ENCODE data around the gene KCNQ5. TPM values are rescaled to one million over a fixed set of nuclear protein-coding genes. Genes with fewer than 3 reads are reported as not detected.

KCNQ5 gene
- polyA plus RNA-seq, 4 donors: 0.24 to 0.41 (median 0.32) TPM

GRCh38 chr6:72672906-72673305 is 51.0 kb downstream of the KCNQ5 start:
- DNase-seq (ENCODE audit: low read depth in 4 of 4, low spot score in 3 of 4): no peak

GRCh38 chr6:72674842-72675241 is 53.0 kb downstream of the KCNQ5 start:
- DNase-seq (ENCODE audit: low read depth in 4 of 4, low spot score in 3 of 4): no peak

DNA sequence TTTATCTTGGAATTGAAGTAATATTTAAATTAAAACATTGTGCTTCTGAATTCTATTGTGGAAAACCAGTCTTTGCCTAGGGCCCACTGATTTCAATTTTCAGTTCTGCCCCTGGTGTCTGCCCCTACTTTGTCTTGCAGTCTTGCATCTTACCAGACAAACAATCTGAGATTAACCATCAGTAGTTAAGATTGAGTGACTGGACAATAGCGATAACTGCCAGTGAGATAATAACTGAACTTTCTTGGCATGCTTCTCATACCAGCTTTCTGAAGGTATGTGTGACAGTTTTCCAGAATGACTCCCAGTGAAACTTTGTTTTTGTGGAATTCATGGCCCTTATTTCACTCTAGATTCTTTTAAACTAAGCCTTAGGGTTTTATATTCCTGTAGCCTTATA is 53.5 kb downstream of the KCNQ5 start:
- no peak for DNase-seq (ENCODE audit: low read depth in 4 of 4, low spot score in 3 of 4)

DNA sequence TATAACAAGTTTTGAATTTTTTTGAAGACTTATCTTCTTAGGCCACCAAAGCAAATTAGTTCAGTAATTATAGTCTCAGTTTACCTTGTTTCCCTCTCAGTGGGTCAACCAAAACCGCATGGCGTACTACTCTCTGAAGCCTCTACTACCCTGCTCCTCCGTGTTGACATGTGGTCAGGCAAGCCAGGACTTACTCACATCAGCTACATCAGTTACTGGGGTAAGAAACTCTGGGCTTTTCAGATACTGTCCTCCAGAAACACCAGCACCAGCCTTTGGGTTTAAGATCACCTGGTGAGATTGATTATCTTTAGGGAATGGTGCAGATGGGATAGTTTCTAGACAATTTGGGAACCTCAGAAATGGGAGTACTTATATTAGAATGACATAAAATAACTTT is 55.1 kb downstream of the KCNQ5 start:
- DNase-seq (ENCODE audit: low read depth in 4 of 4, low spot score in 3 of 4): no peak

GRCh38 chr6:72677740-72678139 is 55.9 kb downstream of the KCNQ5 start:
- DNase-seq (ENCODE audit: low read depth in 4 of 4, low spot score in 3 of 4): no peak

DNA sequence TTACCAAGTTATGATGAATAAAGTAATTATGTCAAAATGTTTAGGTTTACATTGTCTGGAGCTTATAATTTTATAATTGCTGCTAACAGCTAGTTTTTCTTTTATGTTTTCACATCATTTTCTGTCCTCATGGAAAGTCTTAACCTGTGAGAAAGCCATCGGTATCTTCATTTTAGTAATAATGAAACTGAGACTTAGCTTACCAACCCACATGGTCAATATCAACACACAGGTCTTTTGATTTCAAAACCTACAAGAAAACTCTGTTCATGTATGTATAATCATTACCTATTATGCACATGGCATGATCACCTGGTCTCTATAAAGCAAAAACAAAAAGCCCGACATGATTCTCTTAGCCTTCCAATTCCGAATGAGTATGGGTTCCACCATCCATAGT is 61.9 kb downstream of the KCNQ5 start:
- DNase-seq (ENCODE audit: low read depth in 4 of 4, low spot score in 3 of 4): no peak

GRCh38 chr6:72689107-72689954 is 67.5 kb downstream of the KCNQ5 start:
- DNase-seq (ENCODE audit: low read depth in 4 of 4, low spot score in 3 of 4): no peak

DNA sequence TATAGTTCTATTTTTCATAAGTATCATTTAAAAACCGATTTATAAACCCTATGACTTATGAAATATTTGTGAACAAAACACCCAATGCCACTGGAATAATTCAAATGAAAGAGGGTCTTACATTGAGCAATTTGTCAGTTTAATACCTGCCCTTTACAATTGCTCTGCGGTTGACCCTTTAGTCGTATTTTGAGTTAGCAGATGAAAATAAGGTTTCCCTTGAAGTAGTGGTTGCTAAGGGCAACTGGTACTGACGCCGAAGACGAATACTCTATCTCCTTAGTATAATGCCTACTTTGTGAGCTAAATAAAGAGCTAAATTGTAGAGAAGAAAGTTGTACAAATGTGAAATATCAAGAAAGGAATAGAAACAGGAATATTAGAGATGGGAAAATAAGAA is 69.4 kb downstream of the KCNQ5 start:
- DNase-seq (ENCODE audit: low read depth in 4 of 4, low spot score in 3 of 4): no peak

DNA sequence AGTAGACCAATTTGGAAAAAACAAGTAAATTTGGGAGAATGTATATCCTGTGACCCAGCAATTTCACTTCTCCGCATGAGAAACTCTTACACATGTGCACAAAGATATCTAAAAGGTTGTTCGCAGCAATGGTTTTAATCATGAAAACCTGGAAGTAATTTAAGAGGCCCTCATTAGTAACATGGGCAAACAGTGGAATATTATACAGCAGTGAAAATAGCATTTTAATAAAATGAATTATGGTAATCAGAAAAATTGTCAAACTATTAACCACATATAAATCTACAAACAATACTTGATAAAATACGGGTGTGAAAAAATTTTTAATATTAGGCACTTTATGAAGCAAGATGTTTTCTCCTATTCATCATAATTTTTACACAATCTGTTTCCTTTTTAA is 74.2 kb downstream of the KCNQ5 start:
- DNase-seq (ENCODE audit: low read depth in 4 of 4, low spot score in 3 of 4): no peak

GRCh38 chr6:72699159-72699558 is 77.3 kb downstream of the KCNQ5 start:
- DNase-seq (ENCODE audit: low read depth in 4 of 4, low spot score in 3 of 4): no peak

DNA sequence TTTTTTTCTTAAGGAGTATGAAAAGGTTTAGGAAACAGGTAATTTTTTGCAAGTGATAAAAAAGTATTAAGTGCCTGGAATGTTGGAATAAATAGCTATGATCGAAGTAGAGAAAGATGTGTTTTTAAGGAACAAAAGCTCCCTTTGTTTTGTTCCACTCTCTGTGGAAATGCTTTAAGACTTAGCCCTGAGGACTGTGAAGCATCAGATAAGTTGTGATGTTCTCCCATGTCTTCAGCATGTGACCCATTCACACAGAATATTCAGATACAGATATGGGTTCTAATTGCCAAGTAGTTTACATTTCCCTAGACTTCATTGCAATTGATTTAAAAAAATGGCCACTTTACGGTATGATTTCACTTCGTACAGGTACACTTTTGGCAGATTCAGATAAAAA is 80.6 kb downstream of the KCNQ5 start:
- DNase-seq (ENCODE audit: low read depth in 4 of 4, low spot score in 3 of 4): no peak

GRCh38 chr6:72703093-72703492 is 81.2 kb downstream of the KCNQ5 start:
- no peak for DNase-seq (ENCODE audit: low read depth in 4 of 4, low spot score in 3 of 4)

DNA sequence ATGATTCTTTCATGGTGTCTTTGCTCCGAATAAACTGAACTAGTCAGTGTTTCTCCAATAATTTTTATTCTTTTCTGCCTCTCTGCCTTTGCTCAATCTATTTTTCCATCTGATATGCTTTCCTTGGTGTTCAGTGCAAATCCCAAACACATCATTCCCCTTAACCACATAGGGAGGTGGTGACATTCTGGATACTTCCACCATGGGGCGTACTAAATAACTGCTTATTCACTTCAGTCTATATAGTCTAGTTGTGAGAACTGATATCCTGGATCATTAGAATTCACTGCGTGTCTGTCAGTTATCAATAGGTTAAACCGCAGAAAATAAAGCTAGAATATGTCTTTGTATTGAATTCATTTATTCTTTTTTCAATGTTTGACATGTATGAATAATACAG is 83.1 kb downstream of the KCNQ5 start:
- no peak for DNase-seq (ENCODE audit: low read depth in 4 of 4, low spot score in 3 of 4)

GRCh38 chr6:72709431-72709830 is 87.6 kb downstream of the KCNQ5 start:
- DNase-seq (ENCODE audit: low read depth in 4 of 4, low spot score in 3 of 4): no peak

GRCh38 chr6:72711731-72712130 is 89.9 kb downstream of the KCNQ5 start:
- DNase-seq (ENCODE audit: low read depth in 4 of 4, low spot score in 3 of 4): no peak

DNA sequence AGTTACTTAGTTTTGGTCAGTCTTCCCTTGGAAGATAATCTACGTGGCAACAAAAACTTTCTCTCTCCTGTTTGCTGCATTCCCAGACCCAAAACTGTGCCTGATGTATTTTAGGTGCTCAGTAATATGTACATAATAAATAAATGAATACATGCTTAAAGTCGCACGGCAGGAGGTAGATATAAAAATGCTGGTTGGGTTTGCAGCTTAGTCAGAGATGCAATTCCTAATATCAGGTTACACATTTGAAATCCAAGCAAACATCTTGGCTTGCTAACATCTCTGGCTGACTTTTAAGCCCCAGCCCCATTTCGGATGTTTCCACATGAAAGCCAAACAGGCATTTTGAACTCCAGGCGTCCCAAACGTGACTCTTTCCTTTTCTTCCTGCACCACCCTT is 91.0 kb downstream of the KCNQ5 start:
- DNase-seq (ENCODE audit: low read depth in 4 of 4, low spot score in 3 of 4): no peak

GRCh38 chr6:72715119-72715518 is 93.3 kb downstream of the KCNQ5 start:
- DNase-seq (ENCODE audit: low read depth in 4 of 4, low spot score in 3 of 4): no peak

DNA sequence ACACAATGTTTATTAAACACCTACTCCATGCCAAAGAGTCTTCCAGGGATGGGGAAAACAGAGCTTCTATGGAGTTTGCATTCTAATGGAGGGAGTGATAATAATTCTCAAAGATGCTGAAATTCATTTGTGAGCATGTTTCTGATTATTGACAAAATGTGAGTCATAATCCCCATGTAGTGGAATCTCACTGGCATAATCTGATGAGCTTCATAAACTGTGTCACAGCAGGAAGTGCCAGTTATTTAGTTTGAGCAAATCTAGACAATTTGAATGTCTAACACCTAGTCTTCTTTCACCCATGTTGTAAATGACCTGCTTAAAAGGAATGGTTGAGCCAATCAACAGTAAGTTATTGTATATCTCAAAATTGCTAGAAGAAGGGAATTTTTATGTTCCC is 95.1 kb downstream of the KCNQ5 start:
- no peak for DNase-seq (ENCODE audit: low read depth in 4 of 4, low spot score in 3 of 4)

- DNase-seq (ENCODE audit: low read depth in 4 of 4, low spot score in 3 of 4): no peak
Observed at GRCh38 chr6:72720464-72720863, 98.6 kb downstream of the KCNQ5 start.

DNA sequence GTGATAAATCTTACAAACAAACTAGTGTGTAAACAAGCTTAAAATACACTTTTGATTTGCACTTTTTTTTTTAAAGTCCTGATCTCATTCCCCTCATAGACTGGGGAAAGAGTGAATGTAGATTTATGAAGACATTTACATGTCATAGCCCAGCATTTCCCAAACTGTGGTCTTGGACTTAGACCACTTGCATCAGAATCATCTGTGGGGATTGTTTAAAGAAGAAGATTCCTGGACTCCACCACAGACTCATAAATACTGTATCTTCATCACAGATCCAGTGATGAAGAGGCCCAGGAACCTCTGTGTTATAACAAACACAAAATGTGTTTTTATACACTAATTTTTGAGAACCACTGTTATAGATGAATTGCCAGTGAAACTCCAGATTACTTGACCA is 99.5 kb downstream of the KCNQ5 start:
- DNase-seq (ENCODE audit: low read depth in 4 of 4, low spot score in 3 of 4): no peak

GRCh38 chr6:72724545-72724944 is 102.7 kb downstream of the KCNQ5 start:
- DNase-seq (ENCODE audit: low read depth in 4 of 4, low spot score in 3 of 4): no peak

GRCh38 chr6:72728706-72729343 is 107.0 kb downstream of the KCNQ5 start:
- DNase-seq (ENCODE audit: low read depth in 4 of 4, low spot score in 3 of 4): no peak

Data from right renal pelvis (tissue), 4 donors.